Esophagus squamous epithelium (tissue), 4 donors: Measurements from ENCODE around the gene ZNF451.

Experiments
- POLR2A ChIP-seq, 4 donors: fragments of 450-650 bp; IDR thresholded peaks; one replicate each; pipeline ENCODE4 v1.6.1; 2017; ENCODE audit warnings: antibody characterized with exemption in 4 of 4, mild to moderate bottlenecking in 4 of 4, moderate library complexity in 3 of 4
- TF ChIP-seq, protein P1 (sequence below), 6 experiments: fragments of 450-650 bp in 4 of 6; fragments of 200-600 bp in 2 of 6; sonication (generic) in 2 of 6; IDR thresholded peaks; one replicate each; pipeline ENCODE4 v1.5.1; 2016 to 2019; ENCODE audit warnings: antibody characterized with exemption in 6 of 6, mild to moderate bottlenecking in 4 of 6, moderate library complexity in 4 of 6

DNA sequence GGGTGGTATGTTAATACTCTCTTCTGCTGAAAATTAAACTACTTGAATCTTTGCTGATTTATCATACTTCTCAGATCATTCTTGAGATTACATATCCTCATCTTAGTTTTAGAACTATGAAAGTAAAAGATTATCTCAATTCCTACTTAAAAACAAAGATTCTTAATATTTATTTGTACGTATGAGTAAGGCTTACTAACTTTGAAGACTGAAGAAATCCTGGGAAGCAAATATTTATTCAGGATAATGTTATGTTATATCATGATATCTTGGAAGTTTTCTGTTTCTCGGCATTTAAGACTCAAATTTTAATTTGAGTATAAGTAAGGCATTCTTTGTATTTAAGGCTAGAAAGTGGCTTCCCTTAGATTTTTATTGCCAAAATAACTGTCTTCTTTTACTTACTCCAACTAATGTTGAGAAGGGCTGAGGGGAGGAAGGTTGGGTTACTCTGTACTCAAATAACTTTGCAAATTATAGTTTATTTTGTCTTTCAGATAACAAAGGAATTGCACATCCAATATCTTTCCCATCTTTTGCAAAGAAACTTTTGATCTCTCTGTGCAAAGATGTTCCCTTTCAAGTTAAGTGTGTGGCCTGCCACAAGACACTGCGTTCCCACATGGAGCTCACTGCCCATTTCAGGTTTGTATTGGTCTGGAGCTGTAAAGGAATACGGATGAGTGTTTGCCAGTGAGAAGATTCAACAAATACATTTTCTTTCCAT lies 51.6 kb downstream of the ZNF451 start:
- TF ChIP-seq, protein P1, sequence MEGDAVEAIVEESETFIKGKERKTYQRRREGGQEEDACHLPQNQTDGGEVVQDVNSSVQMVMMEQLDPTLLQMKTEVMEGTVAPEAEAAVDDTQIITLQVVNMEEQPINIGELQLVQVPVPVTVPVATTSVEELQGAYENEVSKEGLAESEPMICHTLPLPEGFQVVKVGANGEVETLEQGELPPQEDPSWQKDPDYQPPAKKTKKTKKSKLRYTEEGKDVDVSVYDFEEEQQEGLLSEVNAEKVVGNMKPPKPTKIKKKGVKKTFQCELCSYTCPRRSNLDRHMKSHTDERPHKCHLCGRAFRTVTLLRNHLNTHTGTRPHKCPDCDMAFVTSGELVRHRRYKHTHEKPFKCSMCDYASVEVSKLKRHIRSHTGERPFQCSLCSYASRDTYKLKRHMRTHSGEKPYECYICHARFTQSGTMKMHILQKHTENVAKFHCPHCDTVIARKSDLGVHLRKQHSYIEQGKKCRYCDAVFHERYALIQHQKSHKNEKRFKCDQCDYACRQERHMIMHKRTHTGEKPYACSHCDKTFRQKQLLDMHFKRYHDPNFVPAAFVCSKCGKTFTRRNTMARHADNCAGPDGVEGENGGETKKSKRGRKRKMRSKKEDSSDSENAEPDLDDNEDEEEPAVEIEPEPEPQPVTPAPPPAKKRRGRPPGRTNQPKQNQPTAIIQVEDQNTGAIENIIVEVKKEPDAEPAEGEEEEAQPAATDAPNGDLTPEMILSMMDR (IDR thresholded peaks at IDR 0.05), result no peak
- TF ChIP-seq POLR2A (IDR thresholded peaks at IDR 0.05), result no peak
